HG03064 (cell line): Measurements from ENCODE around the gene C12orf76.
A peak's percentile ranks its signal among the peaks of the same experiment; 100 is the strongest.
"Not testable (repeated sequence)": the region's sequence is repeated elsewhere in the genome, so short reads cannot be mapped to it uniquely, and the experiment has no call there.

ENCODE experiments used
- ATAC-seq: cut with Tn5 transposase; IDR thresholded peaks from one replicate; pipeline ENCODE4 v1.9.1; 2021; ENCODE audit warnings: low read depth; ENCODE audit not compliant: unreplicated experiment

Gene C12orf76

DNA sequence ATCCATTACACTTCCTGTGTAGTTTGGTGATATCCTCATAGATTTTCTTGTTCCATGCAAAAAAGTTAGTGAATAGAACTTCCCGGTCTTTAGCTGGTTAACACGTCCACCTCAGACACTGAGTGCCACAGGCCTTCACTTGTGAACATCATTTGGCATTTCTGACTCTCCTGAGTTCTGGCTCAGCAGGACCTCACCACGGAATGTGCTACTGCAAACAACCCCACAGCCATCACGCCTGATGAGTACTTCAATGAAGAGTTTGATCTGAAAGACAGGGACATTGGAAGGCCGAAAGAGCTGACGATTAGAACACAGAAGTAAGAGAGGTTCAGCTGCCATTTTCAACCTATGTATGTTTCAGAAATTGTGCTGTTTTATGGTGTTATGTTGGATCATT, 20.0 kb downstream of the C12orf76 start:
- ATAC-seq, result no peak

DNA sequence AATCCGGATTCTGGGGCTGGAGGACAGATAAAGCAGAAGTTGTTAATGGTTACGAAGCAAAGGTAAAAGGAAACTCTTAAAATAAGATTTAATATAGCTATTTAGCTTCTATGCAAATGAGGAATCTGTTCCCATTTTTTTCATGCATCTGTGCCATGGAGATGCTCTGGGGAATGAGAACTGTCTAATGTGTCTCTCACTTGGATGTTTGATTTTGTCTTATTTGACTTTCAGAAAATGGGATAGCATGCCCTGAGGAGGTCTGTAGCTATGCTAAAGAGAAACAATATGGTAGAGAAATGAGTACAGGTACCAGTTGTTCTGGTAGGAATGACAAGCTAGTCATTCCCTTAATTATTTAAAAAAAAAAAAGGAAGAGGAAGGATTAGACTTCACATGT, 24.3 kb downstream of the C12orf76 start:
- ATAC-seq, result no peak

DNA sequence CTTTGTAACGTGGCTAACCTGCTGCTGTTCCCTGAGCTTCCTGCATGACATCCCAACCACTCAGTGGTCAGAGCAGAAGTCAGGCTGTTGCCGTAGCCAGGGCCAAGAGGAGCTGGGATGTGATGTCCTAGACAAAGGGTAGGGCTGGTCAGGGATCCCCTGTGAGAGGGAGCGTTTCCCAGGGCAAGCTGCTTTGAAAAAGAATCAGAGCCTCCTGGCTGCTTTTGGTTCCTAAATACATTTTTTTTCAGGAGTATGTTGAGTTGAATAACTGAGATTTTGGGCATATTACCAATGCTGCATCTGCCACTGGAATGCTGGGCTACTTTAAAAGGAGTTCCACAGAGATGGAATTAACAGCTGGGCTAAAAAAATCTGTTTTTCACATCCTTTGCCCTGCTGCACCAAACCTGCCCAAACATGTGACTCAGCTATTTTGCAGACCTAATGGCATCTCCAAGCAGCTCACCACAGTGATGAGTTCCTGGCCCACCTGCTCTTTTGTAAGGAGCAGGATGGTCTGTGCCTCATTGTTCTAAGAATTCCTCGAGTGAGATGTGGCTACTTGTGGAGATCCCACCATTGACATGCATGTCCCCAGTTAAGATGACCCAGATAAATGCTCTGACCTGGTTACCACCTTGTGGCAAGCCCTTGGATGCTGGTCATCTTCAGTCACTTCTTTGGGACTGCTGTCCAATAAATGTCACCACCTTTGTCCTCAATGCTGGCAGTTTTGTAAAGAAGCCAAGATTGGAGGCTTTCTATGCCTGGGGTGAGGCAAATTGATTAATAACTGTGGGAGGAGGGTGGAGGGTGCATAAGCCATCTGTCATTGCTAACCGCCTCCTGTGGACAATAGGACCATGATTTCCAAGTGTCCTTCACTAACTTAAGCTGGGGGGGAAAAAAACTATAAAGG, 25.0 kb downstream of the C12orf76 start:
- no peak for ATAC-seq

DNA sequence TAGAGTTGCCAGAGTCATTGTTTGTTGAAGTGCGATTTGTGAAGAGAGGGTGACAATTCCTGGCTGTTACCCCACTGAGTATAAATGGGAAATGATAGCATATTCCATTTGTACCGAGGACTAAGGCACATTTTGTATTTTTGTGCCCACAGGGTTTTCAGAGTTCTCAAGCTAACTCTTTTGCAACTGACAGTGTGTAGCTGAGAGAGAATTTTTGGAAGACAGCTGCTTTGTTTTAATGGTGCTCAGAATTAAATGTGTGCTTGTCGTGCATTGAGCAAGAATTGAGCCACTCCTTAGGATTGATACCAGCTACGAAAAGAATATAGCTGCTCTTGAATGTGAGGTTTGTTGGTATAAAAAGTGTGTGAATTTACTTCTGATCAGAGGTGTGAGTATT, 27.4 kb downstream of the C12orf76 start:
- no peak for ATAC-seq

DNA sequence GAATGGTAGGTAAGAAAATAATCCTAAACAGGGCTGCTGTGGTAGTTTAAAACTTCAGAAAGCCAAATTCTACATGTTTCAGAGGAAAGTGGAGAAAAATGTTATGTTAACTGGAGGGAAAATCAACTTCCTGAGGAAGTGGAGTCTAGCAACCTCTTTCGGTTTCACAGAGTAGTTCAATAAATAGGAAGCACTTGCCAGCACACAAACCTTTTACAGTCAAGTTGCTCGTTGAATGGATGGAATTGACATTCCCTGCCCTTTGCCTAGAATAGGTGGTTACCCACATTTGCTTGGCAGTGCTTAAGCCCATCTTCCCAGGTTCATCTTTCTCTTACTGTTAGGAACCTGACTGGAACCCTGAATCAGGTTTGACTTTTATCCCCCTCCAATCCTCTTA, 33.2 kb downstream of the C12orf76 start:
- no peak for ATAC-seq

DNA sequence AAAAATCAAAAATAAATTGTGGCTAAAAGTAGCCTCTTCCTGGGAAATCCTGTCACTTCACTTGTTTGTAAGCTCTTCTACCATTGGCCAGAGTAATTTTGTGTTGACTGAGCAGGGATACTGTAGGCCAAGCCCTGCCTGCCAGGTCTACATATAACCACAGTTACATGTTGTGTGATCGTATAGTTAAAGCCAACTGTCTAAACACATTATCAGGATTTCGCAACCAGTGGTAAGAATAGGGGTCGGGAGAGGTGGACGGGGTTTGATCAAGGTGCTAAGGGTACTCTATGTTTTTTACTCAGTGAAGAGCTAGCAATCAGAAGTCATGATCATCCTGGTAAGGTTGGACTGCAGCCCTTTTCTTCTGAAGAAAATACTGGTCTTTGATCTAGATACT, 35.7 kb downstream of the C12orf76 start:
- ATAC-seq, result no peak

DNA sequence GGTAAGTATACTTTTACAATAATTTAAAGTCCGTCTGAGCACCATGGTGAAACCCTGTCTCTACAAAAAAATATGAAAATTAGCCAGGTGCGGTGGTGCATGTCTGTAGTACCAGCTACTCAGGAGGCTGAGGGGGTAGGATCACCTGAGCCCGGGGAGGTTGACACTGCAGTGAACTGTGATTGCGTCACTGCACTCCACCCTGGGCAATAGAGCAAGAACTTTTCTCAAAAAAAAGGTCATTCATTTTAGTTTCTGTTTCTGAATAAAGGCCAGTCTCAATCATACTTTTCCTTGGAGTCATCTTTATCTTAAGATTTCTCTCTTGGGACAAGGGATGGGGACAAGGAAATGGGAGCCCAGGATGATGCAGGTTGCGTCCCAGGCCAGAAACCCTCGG, 36.2 kb downstream of the C12orf76 start:
- peak; percentile 41 for ATAC-seq

DNA sequence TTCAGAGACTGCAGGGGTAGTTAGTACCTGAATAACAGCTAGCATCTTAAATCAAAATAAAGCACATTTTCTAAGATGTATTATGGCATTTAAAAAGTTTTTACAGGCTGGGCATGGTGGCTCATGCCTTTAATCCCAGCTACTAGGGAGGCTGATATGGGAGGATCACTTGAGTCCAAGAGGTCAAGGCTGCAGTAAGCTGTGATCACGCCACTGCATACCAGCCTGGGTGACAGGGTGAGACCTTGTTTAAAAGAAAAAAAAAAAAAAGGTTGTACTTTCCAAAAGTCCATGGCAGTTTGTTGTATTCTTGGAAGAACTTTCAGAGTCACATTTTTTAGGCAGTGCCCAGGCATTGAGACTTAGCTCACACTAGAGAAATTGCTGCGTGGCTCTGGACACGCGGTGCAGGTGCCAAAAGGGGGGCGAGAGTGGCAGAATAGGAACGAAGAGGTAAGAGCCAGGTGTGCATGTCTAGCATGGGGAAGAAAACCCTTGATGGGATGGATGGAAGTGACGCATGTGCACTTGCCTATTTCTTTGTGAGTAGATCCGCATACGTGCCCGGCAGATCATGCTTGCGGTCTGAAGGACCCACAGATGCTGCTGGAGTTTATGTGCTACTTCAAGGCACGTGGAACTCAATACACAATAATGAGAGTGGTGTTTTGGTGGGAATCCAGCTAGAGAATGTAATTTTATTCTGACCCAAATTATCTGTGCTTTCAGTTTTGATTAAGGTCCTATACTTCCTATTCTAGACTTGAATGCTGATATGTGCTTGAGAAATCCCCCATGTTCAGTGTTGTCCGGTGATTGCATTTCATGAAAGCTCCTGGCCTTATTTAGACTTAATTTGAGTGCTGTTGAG, 37.2 kb downstream of the C12orf76 start:
- no peak for ATAC-seq

DNA sequence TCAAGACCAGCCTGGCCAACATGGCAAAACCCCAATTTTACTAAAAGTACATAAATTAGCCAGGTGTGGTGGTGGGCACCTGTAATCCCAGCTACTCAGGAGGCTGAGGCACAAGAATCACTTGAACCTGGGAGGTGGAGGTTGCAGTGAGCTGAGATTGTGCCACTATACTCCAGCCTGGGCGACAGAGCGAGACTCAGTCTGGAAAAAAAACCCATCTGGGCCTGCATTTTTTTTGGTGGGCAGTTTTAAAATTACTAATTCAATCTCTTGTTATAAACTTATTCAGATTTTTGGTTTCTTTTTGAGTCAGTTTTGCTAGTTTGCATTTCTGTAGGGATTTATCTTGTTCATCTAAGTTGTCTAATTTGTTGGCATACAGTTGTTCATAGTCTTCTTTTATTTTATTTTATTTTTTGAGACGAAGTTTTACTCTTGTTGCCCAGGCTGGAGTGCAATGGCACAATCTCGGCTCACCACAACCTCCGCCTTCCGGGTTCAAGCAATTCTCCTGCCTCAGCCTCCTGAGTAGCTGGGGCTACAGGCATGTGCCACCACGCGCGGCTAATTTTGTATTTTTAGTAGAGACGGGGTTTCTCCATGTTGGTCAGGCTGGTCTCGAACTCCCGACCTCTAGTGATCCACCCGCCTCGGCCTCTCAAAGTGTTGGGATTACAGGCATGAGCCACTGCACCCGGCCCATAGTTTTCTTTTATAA, 39.5 kb downstream of the C12orf76 start:
- not testable (repeated sequence) for ATAC-seq

DNA sequence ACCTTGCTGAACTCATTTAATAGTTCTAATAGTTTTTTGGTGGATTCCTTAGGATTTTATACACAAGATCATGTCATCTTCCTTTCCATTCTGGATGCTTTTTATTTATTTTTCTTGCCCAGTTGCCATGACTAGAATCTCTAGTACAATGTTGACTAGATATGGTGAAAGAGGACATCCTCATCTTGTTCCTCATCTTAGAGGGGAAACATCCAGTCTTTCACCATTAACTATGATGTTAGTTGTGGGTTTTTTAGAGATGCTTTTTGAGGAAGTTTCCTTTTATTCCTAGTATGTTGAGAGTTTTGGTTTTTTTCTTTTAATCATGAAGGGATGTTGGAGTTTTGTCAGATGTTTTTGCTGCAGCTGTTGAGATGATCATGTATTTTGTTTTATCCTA, 40.4 kb downstream of the C12orf76 start:
- ATAC-seq, result no peak

DNA sequence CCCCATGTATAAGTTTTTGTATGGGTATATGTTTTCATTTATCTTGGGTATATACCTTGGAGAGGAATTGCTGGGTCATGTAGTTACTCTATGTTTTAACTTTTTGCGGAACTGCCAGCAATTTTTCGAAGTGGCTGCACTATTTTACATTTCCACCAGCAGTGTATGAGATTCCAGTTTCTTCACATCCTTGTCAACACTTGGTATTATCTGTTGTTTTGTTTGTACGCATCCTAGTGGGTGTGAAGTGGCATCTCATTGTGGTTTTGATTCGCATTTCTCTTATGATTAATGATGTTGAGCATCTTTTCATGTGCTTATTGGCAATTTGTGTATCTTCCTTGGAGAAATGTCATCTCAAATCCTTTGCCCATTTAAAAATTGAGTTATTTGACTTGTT, 42.2 kb downstream of the C12orf76 start:
- no peak for ATAC-seq

DNA sequence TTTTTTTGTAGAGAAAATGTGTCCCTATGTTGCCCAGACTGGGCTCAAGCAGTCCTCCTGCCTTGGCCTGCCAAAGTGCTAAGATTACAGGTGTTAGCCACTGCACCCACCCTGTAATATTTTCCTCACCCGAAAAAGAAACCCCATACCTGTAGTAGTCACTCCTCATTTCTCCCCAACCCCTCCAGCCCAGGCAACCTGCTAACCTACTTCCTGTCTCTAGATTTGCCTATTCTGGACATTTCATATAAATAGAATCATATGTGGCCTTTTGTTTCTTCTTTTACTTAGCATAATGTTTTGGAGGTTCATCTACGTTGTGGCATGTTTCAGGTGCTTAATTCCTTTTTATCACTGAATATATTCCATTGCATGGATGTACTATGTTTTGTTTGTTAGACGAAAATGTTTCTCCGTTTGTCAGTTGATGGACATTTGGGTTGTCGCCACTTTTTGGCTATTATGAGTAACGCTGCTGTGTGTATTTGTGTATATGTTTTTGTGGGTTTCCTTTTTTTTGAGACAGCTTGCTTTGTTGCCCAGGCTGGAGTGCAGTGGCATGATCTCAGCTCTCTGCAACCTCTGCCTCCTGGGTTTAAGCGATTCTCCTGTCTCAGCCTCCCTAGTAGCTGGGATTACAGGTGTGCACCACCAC, 42.9 kb downstream of the C12orf76 start:
- ATAC-seq, result no peak

DNA sequence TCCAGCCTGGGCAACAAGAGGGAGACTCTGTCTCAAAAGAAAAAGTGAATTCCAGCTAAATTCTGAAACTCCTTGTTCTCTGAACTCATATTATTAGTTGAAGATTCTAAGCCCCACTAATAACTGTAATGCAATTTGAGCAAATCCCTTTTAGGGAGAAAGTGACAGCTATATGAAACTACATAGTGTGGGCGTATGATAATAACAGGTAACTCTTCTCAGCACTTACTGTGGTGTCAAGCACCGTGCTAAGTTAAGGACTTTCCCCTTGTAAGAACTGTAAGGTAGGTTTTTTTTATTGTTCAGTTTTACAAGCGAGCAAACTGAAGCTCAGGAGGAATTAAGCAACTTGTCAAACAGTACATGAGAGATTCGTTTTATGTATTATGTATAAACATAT, 43.7 kb downstream of the C12orf76 start:
- ATAC-seq, result peak; percentile 61

DNA sequence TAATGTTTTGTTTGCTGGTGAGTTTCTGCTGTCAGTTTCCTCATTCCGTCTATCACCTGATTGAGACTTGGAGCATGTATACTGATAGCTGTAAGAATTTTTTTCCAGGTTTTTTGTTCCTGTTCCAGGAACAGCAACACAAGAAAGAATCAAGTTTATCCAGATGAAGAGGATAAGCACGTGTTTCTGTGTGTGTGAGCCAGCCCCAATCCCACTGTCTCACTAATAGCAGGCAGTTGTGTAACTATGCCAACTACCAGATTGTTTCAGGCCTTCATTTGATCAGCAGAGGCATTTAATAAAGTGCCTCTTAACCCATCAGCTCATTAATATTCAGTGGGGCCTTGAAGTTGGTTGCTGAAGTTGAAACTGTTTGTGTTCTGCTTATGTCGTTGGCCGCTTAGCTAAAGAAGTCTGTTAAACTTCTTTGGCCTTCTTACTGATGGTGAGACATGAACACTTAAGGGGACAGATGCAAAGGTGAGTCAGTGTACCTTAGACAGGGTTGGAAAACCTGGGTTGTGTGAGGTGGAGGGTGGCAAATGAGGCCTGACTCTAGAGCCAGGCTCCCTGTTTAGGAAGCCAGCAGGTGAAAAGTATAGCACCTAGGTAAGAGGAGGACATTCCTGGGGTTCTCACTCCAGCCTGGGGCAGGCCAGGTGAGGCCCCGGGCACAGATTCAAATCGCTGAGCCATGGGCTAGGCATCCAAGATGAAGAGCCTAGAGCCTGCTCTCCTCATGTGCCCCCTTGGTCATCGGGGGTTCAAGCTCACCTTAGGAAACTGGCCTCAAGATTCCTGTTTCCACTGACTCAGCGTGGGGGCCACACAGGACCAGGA, 45.4 kb downstream of the C12orf76 start:
- no peak for ATAC-seq

DNA sequence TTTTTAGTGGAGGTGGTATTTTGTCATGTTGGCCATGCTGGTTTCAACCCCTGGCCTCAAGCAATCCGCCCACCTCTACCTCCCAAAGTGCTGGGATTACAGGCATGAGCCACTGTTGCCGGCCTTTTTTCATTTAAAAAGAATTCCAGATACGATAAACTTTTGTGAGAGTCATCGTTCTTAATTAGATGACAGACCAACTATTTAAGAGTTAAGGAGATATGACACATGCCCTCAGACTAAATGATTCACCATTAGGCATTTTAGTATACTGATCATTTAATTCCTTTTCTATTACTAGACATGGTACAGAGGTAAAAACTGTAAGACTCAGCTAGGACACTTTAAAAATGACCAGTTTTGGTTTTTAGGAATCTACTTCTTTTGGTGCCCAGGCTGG, 46.7 kb downstream of the C12orf76 start:
- no peak for ATAC-seq

DNA sequence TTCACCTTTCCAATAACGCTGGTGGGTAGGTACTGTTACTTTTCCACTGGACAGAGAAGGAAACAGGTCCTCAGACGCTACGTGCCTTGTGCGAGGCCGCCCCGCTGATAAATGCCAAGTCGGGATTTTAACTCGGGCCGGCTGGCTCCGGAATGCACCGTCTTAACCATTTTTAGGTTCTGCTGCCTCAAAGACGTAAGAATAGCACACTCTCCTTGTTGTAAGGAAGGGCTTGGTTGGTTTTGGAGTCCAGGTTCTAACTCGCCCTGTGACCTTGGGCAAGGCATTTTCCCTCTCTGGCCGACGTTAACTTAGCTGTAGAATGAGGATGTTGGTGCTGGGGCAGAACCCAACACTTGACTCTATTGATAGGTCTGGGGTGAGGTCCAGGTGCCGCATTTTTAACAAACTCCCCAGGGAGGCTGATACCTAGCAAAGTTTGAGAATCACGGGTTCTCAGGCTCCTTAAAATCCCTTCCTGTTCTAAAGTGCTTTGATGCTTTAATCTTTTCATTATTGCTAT, 48.3 kb downstream of the C12orf76 start:
- no peak for ATAC-seq

DNA sequence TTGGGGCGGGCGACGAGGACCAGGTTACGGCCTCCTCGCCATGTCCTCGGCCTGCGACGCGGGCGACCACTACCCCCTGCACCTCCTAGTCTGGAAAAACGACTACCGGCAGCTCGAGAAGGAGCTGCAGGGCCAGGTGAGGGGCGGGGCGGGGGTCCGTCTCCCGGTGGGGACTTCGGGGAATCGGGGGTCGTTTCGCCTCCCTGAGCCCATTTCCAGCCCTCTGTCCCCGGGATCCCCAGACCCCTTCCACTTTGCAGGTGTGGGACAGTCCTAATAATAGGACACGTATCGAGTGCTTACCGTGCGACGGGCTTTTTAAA, 48.7 kb downstream of the C12orf76 start:
- ATAC-seq, result no peak

DNA sequence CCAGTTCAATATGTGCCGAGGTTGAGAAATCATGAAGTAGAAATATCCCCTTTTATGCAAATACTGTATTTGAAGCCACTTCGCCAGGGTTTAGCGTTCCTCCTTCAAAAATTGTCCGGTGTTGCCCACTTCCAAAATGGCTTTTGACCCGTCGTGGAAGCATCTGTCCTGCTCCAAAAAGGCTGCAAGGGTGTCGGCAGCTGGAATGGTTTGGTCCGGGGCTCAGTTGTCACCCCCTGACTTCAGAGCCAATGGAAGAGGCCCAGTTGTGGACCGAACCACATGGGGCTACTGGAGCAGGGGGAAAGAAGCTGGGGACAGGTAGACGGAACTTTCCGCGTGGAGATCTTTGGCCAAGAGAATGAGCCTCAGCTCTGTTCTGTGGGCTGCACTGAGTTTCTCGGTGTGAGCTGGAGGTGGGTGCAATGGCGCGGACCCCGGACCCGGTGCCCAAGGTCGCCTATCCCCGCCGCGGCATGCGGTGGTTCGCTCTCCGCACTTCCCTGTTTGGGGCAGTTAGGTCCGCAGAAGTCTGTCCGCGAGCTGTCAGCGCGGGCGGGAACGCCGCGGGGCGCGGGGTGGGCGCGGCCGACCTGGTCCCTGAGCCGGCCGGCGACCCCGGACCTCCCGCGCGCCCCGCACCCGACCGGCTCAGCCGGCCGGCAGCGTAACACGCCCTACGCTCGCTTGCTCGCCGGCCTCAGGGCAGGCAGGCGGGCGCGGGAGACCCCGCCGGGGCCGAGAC, 49.2 kb downstream of the C12orf76 start, which contains the start of gene ANKRD13A:
TSS of gene ANKRD13A (plus strand) at position 527 of the 745 bp plus-strand sequence. CDS start 259 bp downstream, outside the sequence.
- peak; percentile 41 for ATAC-seq
